ENCODE measurements around the gene GNS.
"Not testable (repeated sequence)": the region's sequence is repeated elsewhere in the genome, so short reads cannot be mapped to it uniquely, and the experiment has no call there.

The GNS gene

DNA sequence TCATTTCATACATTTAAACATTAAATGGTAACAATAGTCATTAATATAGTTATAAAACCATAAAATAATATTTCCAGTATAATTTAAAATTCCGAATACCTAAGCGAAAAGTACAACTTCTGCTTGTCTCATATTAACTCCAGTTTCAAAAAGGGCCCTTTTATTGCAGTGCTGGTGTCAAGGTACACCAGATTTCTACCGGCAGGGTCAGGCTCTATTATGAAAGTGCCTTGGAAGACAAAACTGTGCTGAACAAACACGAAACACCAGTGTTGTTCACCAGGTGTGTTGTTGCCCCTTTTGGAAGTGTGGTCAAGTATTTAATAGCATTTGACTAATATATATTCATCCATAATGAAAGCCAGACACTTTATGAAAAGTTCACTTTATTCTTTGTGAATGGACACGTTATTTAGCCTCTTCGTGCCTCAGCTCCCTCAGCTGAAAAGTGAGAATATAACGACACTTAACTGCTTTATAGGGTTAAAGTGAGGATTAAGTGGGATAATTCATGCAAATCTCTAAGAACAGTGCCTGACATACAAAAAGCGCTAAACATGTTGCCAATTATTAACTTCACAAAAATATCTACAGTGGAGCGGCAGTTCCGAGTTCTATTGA lies 20.3 kb upstream of the GNS start:
- DNase-seq (ENCODE audit: low spot score), result no peak

DNA sequence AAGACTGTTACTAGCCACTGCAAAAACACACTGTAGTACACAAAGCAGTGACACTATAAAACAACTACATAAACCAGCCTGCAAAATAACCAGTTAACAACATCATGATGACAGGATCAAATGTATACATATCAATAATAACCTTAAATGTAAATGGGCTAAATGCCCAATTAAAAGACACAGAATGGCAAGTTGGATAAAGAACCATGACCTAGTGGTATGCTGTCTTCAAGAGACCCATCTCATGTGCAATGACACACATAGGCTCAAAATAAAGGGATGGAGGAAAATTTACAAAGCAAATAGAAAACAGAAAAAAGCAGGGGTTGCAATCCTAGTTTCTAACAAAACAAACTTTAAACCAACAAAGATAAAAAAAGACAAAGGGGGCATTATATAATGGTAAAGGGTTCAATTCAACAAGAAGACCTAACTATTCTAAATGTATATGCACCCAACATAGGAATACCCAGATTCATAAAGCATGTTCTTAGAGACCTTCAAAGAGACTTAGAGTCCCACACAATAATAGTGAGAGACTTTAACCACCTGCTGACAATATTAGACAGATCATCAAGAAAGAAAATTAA lies 16.0 kb upstream of the GNS start:
- DNase-seq (ENCODE audit: low spot score), result not testable (repeated sequence)

DNA sequence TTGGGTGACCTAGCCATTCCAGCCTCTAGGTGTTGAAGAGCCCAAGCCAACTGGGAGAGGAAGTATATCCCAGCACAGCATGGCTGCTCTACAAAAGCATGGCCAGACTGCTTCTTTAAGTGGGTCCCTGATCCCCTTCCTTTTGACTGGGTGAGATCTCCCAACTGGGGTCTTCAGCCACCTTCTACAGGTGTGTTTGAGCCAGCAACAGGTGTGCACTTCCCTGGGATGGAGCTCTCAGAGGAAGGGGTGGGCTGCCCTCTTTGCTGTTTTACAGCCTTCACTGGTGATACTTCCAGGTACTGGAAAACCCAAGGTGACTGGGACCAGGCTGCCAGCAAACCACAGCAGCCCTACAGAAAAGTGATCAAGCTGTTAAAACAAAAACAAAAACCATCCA lies 14.2 kb upstream of the GNS start:
- DNase-seq (ENCODE audit: low spot score), result no peak

DNA sequence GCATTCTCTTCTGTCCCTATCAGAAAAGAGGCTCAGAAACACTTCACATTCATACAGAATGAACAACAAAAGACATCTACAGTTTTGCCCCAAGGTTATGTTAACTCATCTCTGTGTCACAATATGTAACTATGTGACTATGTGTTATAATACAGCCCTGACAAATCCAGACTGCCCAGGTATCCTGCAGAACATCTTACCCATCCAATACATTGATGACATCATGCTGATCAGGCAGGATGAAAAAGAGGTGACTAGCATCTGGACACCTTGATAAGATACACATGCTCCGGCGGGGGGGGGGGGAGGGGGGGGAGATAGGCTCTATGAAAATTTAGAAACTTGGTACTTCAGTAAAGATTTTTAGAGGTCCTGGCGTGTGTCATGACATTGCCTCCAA lies 8.3 kb upstream of the GNS start:
- DNase-seq (ENCODE audit: low spot score), result no peak

DNA sequence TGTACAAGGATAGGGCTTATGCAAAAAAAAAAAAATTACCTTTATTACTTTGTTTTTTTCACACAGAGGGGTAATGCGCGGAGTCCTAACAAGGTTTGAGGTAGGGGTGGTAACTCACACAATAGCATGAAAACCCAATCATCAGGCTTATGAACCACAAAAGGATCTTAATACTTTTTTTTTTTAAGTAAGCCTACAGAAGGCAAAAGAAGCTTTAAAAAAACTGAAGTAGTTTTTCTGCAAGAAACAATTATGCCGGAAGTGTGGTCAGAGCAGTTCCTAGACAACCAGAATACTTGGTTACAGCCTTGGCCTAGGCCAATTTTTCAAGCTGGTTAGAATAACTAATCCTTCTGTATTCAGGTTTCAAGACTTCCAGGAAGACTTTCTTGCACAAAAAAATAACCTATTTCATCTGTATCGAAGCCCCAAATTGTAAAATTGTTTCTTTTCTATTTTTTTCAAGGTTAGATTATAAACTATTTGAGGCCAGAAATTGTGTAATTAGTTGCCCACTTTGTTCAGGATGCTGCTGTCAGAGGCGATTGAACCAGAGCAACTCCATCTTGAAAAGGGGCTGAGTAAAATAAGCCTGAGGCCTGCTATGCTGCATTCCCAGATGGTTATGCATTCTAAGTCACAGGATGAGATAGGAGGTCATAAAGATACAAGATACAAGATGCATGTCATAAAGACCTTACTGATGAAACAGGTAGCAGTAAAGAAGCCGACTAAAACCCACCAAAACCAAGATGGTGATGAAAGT lies 1.8 kb upstream of the GNS start:
- DNase-seq (ENCODE audit: low spot score), result no peak

DNA sequence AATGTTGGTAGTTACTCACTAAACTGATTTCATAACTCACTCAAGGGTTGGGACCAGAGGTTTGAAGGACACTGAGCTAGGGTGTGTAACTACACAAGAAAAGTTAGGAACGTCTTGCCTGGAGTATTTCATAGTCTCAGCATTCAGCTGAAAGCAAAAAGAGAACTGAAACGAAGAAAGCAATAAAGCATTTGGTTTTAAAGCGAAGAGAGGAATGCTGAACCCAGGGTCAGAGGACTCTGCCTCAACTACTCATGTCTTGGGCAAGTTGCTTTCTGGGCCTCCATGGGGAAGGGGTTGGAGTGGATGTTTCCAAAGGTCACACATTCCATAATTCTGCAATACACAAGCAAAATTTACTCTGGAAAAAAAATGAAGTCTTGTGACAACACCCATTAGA lies 1.4 kb downstream of the GNS start:
- no peak for DNase-seq (ENCODE audit: low spot score)

DNA sequence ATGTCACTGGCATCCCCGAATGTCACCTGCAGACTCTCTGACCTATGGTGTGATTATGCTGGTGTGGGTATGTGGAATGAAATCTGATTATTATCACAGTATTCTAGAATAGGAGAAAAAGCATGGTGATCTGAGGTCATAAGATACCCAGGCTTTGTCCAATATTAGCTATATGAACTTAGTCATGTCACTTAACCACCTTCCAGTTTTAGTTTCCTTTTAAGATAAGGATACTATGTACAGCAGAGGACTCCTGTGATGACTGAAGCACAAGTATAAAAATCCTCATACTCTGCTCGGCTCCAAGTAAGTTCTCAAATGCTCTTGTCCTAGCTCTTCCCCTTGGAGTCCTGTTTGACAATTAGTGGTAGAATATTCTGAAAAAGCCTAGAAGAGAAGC lies 2.8 kb downstream of the GNS start:
- DNase-seq (ENCODE audit: low spot score), result no peak

DNA sequence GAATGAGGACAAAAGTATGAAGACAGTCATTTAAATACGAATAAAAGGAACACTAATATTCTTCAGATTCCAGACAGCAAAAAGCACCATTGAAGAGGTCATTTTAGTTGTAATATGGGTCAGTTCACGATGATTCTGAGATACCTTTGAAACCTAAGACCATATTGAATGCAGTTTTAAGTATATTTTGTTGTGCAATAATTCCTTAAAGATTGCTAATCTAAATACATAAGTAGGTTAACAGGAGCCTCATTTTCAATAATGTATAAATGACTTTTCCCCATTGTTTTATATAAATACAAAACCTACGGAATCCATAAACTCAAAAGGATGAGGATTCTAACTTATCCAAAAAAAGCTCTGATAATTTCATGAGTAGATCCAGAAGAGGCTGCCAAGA lies 5.8 kb downstream of the GNS start:
- no peak for DNase-seq (ENCODE audit: low spot score)

DNA sequence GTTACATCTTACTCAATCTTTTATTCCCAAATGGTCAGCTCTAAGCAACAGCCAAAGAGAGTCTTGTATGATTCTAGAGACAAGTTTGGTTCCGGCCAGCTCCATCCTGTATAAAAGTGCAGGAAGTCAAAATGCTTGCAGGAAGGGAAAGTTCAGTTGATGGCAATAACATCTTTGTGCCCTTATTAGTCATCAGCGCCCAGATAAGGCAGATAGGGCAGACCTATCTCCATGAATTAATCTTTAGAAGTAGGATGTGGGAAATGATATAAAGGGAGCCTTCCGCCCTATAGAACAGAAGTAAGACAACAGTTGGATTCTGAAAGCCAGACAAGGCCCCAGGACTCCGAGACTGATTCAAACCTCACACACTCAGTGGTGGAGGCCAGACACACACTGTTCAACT lies 6.4 kb downstream of the GNS start:
- no peak for DNase-seq (ENCODE audit: low spot score)

DNA sequence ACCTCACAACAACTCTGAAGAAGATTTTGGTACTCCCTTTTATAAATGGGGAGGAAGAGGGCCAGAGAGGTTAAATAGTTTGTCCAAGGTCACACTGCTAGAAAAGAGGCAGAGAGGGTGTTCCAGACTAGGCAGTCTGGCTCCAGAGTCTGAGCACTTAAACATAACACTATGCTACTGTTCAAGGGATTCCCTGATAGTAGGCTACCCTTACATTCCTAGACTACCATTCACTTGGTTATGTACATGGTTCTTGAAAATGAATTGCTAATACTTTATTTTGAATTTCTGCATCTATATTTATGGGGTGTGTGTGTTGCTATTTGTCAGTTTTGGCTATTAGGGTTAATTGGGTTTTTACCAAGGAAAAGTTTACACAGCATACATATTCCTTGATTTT lies 7.2 kb downstream of the GNS start:
- no peak for DNase-seq (ENCODE audit: low spot score)

DNA sequence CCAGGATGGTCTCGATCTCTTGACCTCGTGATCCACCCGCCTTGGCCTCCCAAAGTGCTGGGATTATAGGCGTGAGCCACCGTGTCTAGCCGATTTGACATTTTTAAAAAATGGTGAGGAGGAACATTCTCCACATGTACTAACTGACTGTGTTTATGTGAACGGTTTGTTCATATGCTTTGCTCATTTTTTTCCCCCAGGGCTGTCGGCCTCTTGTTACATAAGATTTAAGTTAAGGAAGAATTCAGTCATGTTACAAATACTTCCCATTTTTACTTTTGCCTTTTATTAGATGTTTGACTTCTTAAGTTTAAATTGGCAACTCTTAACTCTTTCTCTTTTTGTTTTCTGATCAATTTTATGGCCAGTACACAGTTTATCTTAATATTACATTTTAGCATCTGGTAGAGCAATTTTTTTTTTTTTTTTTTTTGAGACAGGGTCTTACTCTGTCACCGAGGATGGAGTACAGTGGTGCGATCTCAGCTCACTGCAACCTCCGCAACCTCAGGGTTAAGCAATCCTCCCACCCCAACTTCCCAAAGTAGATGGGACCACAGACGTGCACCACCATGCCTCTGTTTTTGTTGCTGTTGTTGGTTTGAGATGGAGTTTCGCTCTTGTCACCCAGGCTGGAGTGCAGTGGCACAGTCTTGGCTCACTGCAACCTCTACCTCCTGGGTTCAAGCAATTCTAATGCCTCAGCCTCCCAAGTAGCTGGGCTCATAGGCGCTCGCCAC lies 9.6 kb downstream of the GNS start:
- no peak for DNase-seq (ENCODE audit: low spot score)

DNA sequence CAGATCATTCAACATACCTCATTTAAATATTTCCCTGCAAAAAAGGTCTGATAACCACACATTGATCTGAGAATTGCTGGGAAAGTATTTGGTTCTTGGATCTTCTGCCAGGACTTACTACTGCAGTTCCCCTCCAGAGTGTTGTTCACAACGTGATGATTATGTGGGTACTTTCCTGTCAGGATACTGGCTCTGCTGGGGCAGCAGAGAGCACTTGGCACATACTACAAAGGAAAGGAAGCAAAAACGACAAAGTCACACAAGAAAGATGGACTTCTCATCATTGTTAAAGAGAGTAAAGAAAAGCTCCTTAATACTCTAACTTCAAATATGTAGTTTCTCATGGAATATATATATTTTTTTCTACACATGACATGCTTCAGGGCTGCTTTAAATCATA lies 11.5 kb downstream of the GNS start:
- DNase-seq (ENCODE audit: low spot score), result no peak

DNA sequence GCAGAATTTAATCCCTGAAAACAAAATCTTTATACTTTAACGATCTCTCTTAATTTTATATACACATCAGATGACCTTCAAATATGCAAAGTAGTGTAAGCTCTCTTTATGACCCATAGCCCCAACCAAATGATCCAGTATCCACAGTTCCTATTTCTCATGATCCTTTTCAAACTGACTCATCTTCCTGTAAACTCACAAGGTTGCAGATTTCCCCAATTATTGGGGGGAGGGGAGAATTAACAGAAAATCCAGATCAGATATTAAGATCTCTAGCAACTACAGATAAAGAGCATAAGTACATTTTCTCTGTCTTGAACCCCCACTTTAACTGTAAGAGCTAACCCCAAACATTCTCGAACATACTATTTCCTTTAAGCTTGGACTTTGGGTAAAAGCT lies 12.5 kb downstream of the GNS start:
- no peak for DNase-seq (ENCODE audit: low spot score)

DNA sequence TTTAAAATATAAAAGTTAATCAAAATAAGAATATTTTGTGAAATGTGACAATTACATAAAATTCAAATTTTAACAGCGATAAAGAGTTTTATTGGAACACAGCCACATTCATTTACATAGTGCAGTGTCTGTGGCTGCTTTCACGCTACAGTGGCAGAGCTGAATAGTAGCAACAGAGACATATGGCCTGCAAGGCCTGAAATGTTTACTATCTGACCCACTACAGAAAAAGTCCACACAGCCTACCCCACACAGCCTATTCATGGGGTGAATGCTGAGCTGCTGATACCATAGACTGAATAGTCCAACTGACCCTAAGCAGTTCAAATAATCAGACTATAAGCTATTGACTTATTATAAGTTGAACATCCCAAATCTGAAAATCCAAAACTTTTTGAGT lies 13.2 kb downstream of the GNS start:
- no peak for DNase-seq (ENCODE audit: low spot score)

DNA sequence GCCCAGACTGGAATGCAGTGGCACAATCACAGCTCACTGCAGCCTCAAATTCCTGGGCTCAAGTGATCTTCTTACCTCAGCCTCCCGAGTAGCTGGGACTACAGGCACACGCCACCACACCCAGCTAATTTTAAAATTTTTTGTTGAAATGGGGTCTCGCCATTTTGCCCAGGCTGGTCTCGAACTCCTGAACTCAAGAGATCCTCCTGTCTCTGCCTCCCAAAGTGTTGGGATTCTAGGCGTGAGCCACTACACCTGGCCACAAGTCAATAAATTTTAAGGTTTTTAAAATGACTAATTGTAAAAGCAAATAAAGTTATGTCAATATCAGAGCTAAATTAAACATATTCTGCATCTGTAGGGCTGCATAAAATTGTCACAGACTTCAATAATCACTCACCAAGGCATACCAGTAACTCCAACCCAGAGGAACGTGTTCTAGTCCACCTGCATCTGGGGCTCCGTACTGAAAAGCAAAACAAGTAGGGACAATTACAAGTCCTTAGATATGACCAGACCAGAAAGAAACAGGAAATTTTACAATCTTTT lies 13.9 kb downstream of the GNS start:
- no peak for DNase-seq (ENCODE audit: low spot score)

DNA sequence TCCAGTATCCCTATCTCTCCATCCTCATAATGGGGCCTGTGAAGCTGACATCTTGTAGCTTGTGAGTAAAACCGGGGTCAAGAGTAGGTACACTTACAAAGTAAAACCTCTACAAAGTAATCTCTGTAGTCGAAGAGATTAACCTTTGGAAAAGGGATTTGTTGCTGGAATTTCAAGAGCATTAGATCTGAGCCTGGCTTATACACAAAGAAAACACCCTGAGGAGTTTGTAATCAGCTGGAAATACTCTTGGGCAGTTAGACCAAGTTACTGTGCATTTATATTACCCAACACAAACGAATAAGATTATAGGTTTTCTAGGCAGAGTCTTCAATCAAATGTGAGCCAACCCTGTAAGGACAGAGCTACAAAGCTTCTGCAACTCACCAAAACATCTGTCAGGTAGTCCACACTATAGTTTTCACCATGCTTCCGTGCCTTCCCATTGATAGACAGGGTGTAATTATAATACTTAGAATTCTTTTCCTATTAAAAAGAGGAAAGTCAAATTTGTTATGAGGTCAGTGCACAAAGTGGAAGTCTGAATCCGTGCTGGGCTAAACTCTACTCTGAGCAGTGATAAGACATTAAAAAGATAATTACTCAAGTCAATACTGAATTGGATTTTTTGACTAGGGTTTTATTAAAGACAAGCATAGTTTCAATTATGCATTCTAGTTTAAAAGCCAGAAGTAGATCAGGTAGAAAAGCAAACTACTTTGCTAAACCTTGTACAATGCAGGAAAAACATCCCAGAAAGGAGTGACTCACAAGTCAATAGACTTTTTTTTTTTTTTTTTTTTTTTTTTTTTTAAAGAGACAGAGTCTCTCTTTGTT lies 14.6 kb downstream of the GNS start:
- no peak for DNase-seq (ENCODE audit: low spot score)

DNA sequence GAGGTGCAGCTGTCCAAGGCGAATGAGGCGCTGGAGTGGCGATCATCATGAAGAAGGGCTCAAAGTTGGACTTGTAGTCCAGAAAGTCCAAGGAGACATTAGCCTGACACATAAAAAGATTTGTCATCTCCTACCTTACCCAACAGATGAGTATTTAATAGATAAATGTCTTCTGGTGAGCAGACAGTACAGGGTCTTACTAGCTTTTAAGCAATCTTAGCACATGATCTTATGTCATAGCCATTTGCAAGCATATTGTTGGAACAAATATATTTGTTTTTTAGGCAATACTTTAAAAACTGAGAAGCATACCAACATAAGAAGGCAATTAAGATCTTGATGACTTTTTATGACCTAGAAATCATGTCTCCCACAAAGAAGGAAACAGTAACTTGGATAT lies 16.0 kb downstream of the GNS start:
- DNase-seq (ENCODE audit: low spot score), result no peak

DNA sequence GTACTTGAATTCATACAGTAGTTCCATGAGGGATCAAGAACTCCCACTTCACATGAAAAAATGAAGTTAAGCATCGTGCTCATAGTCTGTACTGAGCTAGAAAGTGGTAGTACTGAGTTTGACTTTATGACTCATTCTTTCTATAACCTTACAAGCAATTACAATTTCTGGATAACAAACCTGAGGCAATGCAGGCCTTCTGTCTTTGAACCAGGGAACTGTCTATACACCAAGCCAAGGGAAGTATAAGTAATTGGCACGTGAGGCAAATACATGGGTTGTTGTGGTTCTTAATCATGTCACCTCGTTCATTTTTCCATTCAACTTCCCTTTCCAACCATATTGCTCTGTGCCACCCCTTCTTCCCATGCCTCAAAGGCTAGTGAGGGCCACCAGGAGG lies 16.8 kb downstream of the GNS start:
- DNase-seq (ENCODE audit: low spot score), result no peak

DNA sequence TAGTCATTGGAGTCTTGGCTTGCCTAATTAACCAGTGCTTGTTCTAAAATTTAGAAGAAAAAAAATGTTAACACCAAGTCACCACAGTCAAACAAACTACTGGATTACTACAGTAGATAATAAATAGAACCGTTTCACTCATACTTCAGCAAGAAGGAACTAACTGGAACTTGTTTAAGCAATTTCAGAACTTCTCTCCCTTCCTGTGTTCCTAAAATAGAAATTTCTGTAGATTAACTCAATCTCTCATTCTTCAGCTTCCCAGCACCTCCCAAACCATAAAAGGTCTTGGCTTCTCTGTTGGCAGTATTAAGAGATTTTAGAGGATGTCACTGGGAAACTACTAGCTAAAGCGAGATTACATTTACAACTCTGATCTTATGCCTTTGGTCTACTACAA lies 18.6 kb downstream of the GNS start:
- DNase-seq (ENCODE audit: low spot score), result no peak

DNA sequence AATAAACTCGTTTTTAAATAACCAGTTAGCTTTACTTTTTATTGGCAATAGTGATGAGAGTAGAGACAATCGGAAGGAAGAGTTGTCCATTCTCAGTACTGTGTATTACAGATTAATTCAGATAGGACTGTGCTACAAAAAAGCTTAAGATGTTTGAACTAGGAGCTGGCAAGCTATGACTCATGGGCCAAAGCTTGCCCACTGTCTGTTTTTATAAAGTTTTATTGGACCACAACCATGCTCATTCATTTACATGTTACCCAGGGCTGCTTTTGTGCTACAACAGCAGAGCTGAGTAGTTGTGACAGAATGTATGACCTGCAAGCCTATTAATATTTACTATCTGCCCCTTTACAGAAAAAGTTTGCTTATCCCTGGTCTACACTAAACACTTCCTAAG lies 19.4 kb downstream of the GNS start:
- DNase-seq (ENCODE audit: low spot score), result no peak

DNA sequence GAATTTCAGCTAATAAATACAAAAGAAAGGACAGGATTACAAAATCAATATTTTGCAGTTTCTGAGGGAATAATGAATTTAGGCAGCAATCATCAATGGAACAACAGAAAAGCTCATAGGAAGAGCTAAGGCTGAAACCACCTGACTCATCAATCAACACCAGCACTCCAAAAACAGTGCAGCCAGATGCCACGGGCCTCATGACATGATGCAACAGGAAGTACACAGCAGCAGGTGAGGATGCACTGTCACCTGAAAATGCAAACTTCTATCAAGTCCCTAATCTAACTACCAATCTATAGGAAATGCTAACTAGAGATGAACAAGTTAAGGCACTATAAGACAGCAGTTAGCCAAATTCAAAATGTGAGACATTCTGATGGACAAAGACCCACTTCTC lies 21.7 kb downstream of the GNS start:
- no peak for DNase-seq (ENCODE audit: low spot score)

DNA sequence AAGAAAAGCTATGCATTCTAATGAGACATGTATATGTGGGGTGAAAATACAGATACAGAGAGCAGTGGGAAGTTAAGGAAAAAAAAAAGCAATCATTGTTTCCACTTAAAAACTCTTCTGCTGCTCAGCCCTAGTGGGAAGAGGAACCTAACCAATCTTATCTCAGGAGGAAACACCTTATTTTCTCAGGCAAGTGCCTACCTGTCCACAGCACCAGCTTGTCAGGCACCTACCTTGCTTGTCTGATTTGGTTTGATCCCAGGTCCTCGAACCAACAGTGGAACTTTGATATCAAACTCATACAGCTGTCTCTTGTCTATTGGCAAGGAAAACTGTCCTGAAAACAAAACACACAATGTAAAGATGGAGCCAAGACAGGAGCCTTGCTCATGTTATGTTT lies 22.4 kb downstream of the GNS start:
- DNase-seq (ENCODE audit: low spot score), result no peak

Data from globus pallidus (tissue), 1 donor.